HFF-Myc (cell line): ENCODE results near the gene SUSD5.

Experiments used
- DNase-seq: peaks from one replicate; pipeline ENCODE4 v3.0.0-alpha.2; 2011; ENCODE audit warnings: low read depth; ENCODE audit errors: extremely low read depth
- H3K4me3 ChIP-seq: replicated peaks from 2 replicates; pipeline ENCODE4 v1.5.1; 2011; ENCODE audit warnings: low read depth, mild to moderate bottlenecking, control low read depth, low read length
- CTCF ChIP-seq: IDR thresholded peaks from 2 replicates; pipeline ENCODE4 v1.5.1; 2012; ENCODE audit warnings: mild to moderate bottlenecking, low read depth, low read length, control low read depth; ENCODE audit errors: missing control alignments

The SUSD5 gene

GRCh38 chr3:33221241-33221640, 2.6 kb upstream of the SUSD5 start:
- no peak for TF ChIP-seq CTCF
- no peak overlapping the region for H3K4me3 ChIP-seq
- DNase-seq = no peak

GRCh38 chr3:33219175-33219487, 521 bp upstream of the SUSD5 start:
- no peak for DNase-seq
- TF ChIP-seq CTCF = no peak
- peak overlapping the region; percentile 47 for H3K4me3 ChIP-seq

- no peak for TF ChIP-seq CTCF
- no peak for DNase-seq
- H3K4me3 ChIP-seq = peak overlapping the region; percentile 47
These were observed 654 bp downstream of the SUSD5 start for GRCh38 chr3:33217866-33218445.

- TF ChIP-seq CTCF = no peak
- no peak for DNase-seq
- no peak overlapping the region for H3K4me3 ChIP-seq
These were observed 2.9 kb downstream of the SUSD5 start for GRCh38 chr3:33215739-33216138.

GRCh38 chr3:33212406-33212805, 6.2 kb downstream of the SUSD5 start:
- no peak for DNase-seq
- TF ChIP-seq CTCF = no peak
- H3K4me3 ChIP-seq = no peak overlapping the region

GRCh38 chr3:33211444-33211843, 7.2 kb downstream of the SUSD5 start:
- peak; percentile 38 for DNase-seq

More at GRCh38 chr3:33211444-33211843, 7.2 kb downstream of the SUSD5 start:
- no peak overlapping the region for H3K4me3 ChIP-seq
- TF ChIP-seq CTCF = no peak
